HUDEP-2 (cell line): ENCODE measurements around the gene DHFR2.
"Not testable (repeated sequence)": the region's sequence is repeated elsewhere in the genome, so short reads cannot be mapped to it uniquely, and the experiment has no call there.

ENCODE experiments used
- DNase-seq, 76 experiments: peaks; one replicate each; lab custom pipeline; 2025; ENCODE audit not compliant: unreplicated experiment in 76 of 76; lab: John Stamatoyannopoulos, UW

The DHFR2 gene

GRCh38 chr3:94066506-94067500 is 4.1 kb upstream of the DHFR2 start:
- no peak for DNase-seq

GRCh38 chr3:94065819-94066480 is 3.2 kb upstream of the DHFR2 start:
- no peak for DNase-seq

GRCh38 chr3:94065122-94065521 is 2.4 kb upstream of the DHFR2 start:
- no peak for DNase-seq

GRCh38 chr3:94064243-94064860 is 1.6 kb upstream of the DHFR2 start:
- no peak for DNase-seq

GRCh38 chr3:94063496-94064119 is 892 bp upstream of the DHFR2 start:
- DNase-seq: peak in 2 of 76 experiments; percentile 1 to 2

GRCh38 chr3:94061297-94061696 is 1.4 kb downstream of the DHFR2 start:
- DNase-seq: no peak

- DNase-seq: no peak
Measured at GRCh38 chr3:94050546-94050945, 12.2 kb downstream of the DHFR2 start.

GRCh38 chr3:94049267-94049666 is 13.4 kb downstream of the DHFR2 start:
- DNase-seq: no peak

- no peak for DNase-seq
Measured at GRCh38 chr3:94046533-94046932, 16.2 kb downstream of the DHFR2 start.

- not testable (repeated sequence) for DNase-seq
Measured at GRCh38 chr3:94044100-94044936, 18.4 kb downstream of the DHFR2 start.

- DNase-seq: no peak
Measured at GRCh38 chr3:94043285-94043684, 19.4 kb downstream of the DHFR2 start.

GRCh38 chr3:94036909-94037507 is 25.7 kb downstream of the DHFR2 start:
- peak in 29 of 76 experiments; percentile 0 to 45 (median 20) for DNase-seq

GRCh38 chr3:94028093-94028837 is 34.5 kb downstream of the DHFR2 start, which contains the start of gene STX19:
STX19 (minus strand) TSS chr3:94028597; CDS start chr3:94015269, 13,328 bp downstream.
- no peak for DNase-seq

GRCh38 chr3:94026623-94027022 is 36.1 kb downstream of the DHFR2 start:
- no peak for DNase-seq

- no peak for DNase-seq
Measured at GRCh38 chr3:94024385-94024784, 38.3 kb downstream of the DHFR2 start.

- DNase-seq: peak in 1 of 76 experiments; percentile 6
Measured at GRCh38 chr3:94020293-94020692, 42.4 kb downstream of the DHFR2 start.

- no peak for DNase-seq
Measured at GRCh38 chr3:94019659-94020058, 43.1 kb downstream of the DHFR2 start.

- no peak for DNase-seq
Measured at GRCh38 chr3:94015025-94015424, 47.7 kb downstream of the DHFR2 start.

- DNase-seq: no peak
Measured at GRCh38 chr3:94012185-94012584, 50.5 kb downstream of the DHFR2 start.
